ENCODE measurements around the gene DACT1.
"Not testable (repeated sequence)": the region's sequence is repeated elsewhere in the genome, so short reads cannot be mapped to it uniquely, and the experiment has no call there.

The DACT1 gene, protein sequence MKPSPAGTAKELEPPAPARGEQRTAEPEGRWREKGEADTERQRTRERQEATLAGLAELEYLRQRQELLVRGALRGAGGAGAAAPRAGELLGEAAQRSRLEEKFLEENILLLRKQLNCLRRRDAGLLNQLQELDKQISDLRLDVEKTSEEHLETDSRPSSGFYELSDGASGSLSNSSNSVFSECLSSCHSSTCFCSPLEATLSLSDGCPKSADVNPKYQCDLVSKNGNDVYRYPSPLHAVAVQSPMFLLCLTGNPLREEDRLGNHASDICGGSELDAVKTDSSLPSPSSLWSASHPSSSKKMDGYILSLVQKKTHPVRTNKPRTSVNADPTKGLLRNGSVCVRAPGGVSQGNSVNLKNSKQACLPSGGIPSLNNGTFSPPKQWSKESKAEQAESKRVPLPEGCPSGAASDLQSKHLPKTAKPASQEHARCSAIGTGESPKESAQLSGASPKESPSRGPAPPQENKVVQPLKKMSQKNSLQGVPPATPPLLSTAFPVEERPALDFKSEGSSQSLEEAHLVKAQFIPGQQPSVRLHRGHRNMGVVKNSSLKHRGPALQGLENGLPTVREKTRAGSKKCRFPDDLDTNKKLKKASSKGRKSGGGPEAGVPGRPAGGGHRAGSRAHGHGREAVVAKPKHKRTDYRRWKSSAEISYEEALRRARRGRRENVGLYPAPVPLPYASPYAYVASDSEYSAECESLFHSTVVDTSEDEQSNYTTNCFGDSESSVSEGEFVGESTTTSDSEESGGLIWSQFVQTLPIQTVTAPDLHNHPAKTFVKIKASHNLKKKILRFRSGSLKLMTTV

DNA sequence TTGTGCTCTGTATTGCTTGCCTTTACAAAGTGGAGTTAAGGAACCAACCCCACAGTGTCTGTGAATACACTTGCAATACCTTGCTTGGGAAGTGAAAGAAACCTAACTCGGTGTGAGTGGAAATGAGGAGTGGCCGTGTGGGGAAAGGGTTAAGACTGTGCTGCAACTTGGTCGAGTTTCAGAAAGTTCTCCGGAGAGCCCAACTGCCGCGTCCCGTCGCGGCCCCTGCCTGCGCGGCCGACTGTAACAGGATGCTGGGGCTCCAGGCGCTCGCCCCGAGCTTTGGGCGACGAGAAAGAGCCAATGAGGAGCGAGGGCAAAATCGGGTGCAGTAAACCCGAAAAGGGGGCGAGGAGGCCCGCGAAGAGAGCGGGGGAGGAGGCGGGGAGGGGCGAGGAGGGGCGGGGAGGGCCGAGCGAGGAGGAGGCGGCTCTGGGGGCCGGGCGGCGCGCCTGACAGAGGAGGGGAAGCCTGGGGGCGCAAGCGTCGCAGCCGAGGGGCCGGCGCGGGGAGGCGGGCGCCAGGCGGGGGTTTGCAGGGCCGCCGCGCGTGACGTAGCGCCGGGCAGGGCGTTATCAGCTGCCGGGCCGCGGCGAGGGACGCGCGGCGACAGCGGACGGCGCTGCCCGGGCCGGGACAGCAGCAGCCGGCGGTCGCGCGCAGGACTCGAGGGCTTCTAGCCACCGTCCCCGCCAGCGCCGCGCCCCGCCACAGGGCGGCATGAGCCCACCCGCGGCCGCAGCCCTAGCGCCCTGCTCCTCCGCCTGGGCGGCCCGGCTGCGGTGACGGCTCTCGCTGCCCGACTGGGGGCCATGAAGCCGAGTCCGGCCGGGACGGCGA lies at the start of gene DACT1:
Gene DACT1, plus strand, starts transcription at position 572 of the 840 bp plus-strand sequence. Its CDS starts 241 bp downstream, at position 813.
- DNase-seq, result peak; percentile 58

DNA sequence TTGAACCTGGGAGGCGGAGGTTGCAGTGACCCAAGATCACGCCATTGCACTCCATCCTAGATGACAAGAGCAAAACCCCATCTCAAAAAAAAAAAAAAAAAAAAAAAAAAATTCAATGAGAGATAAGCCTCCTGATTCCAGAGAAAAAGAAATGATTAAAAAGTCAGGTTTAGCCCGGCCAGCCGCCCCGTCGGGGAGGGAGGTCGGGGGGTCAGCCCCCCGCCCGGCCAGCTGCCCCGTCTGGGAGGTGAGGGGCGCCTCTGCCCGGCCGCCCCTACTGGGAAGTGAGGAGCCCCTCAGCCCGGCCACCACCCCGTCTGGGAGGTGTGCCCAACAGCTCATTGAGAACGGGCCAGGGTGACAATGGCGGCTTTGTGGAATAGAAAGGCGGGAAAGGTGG lies 49.4 kb upstream of the DACT1 start:
- not testable (repeated sequence) for DNase-seq

DNA sequence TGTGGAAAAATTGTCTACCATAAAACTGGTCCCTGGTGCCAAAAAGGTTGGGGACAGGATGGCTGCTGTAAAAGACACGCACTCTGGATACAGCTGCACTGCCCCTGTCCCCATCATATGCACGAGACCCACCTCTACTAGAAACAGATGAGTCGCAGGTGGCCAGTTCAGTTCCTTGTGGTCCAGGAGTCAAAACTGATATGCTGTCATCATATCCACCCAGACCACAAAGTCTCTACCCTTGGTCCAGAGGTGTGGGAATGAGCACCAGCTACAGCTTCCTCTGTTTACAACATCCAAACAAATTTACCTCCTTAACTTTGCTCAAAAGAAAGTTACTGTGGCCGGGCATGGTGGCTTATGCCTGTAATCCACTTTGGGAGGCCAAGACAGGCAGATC lies 43.8 kb upstream of the DACT1 start:
- no peak for DNase-seq

DNA sequence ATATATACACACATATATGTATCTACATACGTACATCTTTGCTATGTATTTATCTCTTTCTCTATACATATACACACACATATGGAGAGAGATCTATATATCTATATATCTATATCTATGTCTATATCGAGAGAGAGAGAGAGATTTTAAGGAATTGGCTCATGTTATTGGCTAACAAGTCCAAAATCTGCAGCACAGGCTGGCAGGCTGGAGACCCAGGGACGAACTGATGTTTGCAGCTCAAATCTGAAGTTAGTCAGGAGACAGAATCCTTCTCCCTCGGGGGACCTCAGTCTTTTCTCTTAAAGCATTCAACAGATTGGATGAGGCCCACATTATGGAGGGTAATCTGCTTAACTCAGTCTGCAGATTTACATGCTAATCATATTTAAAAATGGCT lies 40.7 kb upstream of the DACT1 start:
- DNase-seq, result no peak

DNA sequence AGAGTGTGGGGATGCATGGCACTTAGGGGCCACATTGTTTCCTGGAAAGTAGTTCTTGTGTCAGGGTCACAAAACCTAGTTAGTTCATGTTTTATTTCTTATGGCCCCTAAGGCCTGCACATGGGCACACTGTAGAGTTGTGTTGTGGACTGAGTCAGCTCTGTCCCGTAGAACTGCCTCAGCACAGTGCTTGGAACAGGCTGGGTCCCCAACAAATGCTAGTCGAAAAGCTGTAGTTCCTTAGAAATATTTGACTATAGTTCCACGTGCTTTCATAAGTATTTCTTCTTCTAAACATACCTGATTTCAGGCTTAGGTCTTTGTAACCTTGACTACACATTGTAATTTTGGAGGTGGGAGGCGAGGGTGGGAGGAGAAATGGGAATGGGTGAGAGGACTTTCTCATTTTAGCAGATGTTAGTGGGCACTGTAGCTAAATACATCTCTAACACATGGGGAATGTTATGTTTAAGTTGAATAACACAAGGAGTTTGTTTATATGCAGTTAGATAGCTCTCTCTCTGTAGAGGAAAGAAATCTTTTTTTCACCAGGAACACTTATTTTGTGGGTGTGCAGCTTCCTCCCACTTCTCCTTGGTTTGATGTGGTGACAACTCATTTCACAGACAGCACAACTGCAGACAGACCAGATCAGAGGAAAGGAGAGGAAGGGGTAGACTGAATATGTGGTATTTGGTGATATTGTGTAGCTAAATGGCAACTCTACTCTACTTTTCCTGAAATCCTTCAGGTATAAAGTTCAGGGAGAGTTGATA lies 39.5 kb upstream of the DACT1 start:
- no peak for DNase-seq

DNA sequence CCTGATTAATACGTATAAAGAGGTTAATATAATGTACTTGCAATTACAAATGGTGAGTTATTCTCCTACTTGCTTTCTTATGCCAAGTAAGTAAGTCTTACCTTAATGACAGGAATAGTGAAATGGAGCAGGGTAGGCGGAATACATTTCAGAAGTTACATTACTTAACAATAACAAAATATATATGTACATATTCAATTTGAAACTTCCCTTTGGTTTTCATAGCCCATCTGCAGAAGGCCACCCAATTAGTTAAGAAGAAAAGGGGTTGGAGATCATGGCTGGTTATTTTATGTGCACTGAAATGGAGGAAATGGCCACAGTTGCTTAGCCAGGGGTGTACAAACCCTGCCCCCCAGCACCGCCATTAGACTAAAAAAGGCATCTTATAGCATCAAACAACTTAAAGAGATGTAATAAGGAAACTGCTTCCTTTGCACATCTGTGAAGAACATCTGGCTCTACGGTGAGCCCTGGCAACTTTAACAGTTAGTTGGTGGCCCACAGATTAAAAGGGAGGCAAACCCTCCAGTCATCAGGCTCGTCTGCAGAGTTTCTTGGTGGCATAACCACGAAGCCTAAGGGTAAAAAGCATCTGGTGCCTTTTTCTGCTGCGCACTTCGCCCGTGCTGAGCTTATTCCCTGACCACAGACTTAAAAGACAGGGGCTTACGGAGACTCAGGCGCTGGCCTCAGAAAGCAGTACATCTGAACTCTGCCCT lies 38.8 kb upstream of the DACT1 start:
- DNase-seq, result no peak

DNA sequence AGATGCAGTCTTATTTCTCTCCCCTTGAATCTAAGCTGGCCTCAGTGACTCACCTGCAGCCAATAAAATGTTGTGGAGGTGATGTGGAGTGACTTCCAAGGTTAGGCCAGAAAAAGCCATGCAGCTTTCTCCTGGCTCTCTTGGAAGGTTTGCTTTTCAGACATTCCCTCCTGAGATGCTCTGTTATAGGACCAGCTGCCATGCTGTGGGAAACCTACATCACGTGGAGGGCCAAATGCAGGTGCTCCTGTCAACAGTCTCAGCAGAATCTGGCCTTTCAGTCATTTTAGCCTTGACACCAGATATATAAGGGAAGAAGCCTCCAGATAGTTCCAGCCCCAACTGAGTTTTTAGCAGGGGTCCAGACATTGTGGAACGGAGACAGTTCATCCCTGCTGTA lies 38.1 kb upstream of the DACT1 start:
- no peak for DNase-seq

DNA sequence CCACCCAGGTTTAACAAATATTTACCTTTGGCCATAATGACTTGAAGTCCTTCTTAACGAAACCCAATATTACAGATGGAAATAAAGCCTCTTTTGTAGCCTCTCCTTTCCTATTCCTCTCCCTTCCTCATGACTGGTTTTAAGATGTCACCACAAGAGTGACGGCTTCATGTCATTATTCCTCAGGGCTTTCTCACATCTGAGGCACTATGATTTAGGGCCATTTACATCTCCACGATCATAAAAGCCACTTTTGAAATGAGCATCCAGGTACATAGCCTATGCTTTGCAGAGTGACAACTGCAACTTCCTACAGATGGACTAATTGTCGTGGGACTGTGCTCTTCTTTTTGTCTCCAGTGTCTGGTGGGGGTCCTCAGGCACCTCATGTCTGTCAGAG lies 32.3 kb upstream of the DACT1 start:
- no peak for DNase-seq

DNA sequence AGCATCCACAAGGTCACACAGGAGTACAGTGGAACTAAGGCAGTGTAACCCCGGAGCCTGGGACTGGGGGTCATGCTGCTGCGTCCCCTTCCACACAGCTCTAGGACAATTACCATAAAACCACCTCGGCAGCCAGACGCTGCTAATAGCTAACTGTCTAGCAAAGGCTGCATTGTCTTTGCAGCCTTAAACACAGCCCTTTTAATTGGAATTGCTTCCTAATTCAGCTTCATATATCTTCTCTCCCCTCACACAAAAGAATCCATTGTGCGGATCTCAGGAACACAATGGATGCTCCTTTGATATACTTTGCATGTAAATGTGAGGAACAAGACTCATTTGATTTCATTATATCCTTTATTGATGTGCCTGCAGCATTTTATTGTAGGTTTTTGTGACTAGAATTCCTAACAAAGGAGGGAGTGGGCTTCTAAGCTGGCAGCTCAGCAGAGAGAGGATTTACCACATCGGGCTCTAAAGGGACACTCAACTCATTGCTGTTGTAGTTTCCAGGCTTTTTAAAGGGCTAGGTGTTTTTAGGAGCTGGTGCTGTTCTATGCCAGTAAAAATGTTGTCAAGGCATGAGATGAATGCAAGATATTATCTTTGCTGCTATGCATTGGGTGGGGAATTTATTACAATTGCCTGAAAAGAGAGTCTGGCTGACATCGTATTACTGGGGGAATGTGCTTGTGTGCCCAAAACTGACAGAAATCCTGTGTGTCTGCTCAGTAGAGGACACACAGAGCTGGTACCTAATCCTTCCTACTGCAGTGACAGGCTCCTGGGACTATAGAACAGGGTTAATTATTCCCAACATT lies 30.4 kb upstream of the DACT1 start:
- DNase-seq, result no peak

DNA sequence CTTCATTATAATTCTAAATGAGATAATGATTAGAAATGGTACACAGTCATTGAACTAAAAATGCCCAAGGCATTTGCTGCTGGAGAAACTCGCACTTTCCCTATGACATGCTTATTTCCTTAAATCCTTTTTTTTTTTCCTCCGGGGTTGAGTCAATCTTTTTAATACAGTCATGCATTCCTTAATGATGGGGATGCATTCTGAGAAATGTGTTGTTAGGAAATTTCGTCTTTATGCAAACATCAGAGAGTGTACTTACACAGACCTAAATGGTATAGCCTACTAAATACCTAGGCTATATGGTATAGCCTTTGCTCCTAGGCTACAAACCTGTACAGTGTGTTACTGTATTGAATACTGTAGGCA lies 29.8 kb upstream of the DACT1 start:
- DNase-seq, result no peak

DNA sequence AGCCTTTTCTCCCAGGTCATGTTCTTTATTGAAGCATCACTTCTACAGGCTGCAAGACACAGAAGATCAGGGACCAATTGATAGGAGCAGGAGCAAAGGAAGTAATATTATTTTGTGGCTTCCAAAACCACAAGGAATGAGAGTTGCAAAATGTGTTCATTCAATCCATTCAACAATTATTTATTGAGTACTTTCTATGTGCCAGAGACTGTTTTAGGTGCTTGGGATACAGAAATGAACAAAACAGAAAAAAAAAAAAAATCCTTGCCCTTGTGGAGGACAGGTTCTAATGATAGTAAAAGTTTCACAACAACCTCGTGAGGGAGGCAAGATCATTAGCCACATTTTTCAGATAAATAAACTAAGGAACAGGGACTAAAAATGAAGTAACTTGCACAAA lies 20.1 kb upstream of the DACT1 start:
- DNase-seq, result no peak

DNA sequence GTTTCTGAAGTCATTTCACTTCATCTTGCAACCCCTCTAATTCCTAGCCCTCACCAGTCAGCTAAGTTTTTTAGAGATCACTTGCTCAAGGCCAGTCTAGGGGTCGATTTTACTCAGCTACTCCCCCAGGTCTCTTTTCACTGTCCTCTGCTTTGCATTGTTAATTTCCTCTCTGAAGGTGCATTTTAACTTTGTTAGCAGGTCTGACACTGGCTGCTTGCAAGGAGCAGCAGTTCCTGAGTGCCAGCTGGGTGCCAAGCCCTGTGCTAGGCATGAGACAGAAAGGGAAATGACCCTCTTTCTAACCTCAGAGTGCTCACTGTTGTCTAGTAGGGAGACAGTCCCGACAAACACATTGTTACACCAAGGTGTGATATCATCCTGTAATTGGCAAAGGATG lies 17.8 kb upstream of the DACT1 start:
- DNase-seq, result no peak

DNA sequence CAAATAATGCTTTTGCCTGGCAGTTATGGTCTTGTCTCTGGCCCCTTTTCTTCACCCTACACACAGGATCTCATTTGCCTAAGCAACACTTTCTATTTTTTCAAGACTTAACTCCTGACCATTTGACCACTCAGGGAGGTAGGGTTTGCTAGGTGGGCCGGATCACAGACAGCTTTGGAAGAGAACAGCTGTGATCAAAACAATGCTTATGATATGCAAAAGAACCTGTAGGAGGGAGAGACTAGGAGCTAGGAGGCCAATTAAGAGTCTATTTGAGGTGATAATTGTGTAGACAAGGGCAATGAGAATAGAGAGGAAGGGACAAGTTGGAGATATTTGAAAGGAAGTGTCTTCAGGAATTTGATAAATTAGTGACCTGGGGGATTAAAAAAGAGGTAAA lies 12.3 kb upstream of the DACT1 start:
- DNase-seq, result no peak

DNA sequence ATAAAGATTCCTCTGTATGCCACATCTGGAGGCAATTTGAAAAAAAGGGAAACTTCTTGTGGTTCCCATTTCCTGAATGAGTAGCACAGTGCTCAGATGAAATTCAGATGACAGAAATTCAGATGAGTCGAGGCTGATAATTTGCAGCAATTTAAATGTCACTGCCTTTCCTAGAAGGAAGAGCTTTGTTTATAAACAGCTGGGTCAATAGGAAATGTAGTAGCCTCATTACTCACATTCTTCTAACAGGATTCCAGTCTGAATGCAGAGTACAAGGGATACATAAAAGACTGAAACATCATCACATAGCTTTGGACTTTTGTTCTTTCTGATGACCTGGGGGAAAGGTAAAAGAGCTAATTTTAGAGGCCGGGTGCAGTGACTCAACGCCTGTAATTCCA lies 11.3 kb upstream of the DACT1 start:
- no peak for DNase-seq

DNA sequence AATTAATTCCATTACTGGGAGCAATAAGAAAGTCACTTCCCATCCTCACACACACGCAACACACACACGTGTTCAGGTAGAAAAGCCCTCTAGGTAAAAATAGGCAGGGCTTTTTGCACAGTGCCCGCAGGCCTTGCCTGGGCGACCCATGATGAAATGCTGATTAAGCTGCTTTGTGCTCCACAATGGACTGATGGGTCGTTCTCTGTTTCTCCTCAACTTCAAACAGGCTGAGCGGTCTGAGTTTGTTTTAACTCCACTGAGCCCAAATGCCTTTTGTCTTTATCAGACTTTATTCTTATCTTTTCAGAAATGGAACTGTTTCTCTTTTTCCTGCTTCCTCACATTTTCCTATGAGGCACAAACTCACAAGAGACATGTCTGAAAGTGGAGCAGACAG lies 9.4 kb upstream of the DACT1 start:
- DNase-seq, result no peak

DNA sequence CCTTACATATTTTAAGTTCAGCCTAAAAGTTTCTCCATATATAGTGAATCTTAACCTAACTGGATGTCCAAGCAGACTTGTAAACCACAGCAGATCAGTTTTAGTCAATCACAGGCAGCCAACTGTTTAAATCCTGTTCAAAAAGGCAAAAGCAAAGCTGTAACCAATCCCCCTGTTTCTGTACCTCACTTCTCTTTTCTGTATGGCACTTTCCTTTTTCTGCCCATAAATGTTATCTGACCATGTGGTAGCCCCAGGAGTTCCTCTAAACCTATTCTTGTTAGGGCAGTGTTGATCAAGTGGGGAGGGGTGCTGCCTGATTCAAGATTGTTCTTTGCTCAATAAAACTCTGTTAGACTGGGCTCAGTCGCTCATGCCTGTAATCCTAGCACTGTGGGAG lies 8.5 kb upstream of the DACT1 start:
- no peak for DNase-seq

DNA sequence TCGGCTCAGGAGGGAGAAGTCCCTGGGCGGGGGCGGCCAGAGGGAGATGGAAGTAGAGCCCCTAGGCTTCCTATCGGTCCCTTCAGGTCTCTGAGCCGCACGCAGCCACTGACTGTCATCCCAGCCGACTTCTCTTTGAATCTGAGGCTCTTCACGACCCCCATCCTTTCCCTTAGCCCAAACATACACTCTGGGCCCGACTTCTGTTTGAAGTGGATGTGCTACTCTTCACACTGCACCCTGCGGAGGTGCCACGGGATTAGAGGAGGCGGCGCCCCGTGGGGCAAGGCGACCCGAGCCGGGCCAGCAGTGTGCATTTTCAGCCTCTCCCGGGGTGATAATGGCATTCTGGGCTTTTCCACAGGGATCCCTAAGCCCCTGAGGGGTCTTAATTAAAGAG lies 6.0 kb upstream of the DACT1 start:
- no peak for DNase-seq

DNA sequence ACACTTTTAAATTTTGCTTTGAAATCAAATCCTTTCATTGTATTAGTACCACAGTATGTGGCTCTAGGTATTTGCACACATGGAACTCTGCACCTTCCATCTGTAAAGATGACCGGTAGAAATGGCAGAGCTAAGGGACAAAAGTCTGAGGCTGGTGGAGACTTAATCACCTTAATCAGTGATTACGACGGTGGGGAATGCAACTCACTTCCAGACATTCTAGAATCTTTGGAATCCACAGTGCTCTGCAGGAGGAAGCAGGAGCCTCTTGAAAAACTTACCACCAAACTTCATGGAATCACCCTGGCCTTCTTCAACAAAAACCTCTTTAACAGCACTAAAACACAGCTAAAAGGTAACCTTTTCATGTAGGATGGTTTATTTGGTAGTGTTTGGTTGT lies 3.9 kb upstream of the DACT1 start:
- no peak for DNase-seq

DNA sequence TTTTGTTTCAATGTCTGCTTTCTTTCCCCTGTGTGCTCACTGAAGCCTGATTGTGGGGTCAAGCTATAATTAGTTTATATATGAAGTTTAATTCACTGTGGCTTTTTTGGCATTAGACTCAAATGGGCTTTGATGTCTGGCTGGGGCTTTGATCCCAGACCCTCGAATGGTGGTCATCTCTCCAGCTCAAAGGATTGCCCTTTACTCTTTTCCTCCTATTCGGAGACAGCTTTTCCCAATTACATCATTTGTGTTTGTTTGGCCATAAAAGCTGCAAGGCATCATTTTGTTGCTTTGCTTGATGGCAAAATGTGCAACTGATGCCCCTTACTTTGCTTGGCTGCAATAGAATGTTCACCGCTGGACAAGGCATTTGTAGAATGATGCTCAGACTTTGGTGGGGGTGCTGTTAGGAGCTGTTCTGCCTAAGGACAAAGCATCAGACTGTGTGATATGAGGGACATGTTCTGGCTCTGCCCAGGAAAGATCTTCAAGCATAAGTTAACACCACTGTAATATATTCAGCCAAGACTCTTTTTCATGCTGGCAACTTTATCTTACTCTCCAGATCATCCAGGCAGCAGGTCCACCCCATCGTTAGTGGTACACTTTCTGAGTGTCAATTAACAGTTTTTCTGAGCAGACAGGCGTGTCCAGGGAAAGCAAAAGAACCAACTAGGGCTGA lies 3.2 kb upstream of the DACT1 start:
- no peak for DNase-seq

DNA sequence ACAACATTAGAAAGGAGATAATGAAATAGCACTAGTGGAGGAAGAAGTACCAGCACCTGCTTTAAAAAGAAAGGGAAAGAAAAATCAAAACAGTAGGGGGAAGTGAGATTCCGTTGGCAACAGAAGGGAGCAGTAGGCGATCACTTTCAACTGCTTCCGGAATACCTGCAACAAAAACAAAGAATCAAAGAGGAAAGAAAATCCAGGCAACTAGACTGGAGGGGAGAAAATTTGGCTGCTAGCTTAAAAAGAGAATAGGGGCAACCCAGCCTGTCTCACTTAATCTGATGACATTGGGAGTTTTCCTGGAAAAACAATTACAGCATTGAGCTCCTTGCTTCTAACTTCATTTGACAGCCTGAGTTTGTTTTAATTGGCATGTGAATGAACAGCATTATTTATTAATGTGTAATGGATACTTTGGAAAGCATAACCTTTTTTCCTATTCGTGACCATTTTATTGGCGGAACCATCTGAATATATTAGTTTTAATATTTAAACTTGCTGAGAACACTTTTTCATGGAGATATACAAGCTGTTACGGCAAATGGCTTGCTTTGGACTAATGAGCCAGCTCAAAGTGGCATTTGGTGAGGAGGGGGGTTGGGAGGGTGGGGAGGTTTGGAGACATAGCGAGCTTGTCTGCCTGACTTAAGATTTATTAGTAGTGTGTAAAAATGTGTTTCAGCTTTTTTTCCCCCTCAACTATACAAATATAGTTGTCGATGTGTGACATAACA lies 2.5 kb upstream of the DACT1 start:
- no peak for DNase-seq

Data from activated T-cell treated with anti-CD3 and anti-CD28 coated beads, Interleukin-2, amount 50 U/mL, for 1 hour (primary cell).